ENCODE data around the gene LTBP1. TPM values are rescaled to one million over a fixed set of nuclear protein-coding genes. Genes with fewer than 3 reads are reported as not detected.

Gene LTBP1
- total and polyA plus RNA-seq, 10 of the 15 experiments (the other 5 are each of a cell fraction or from before 2014, with no cell fraction given), result 0.01 to 0.28 (median 0.12) TPM; not detected in 2

GRCh38 chr2:33275689-33276444 is 329.1 kb downstream of the LTBP1 start (continued):
- TF ChIP-seq E2F4 (IDR thresholded peaks at IDR 0.05; ENCODE audit: low read depth, low read length), result no peak

- POLR2A ChIA-PET, result no interaction called here
- in situ Hi-C loops (cut with MboI), result no loop called here
- H3K36me3 ChIP-seq (ENCODE audit: control insufficient read depth in 2 of 2, insufficient read depth in 2 of 2, low read length in 1 of 2), result no peaks in the 10 kb centered on the region
Measured at GRCh38 chr2:33277002-33277426, 330.3 kb downstream of the LTBP1 start.

More at GRCh38 chr2:33277002-33277426, 330.3 kb downstream of the LTBP1 start:
- Histone ChIP-seq H4K20me1 (ENCODE audit: control insufficient read depth, insufficient read depth) (no peaks in the 10 kb centered on the region), H3K79me2 (ENCODE audit: control insufficient read depth, insufficient read depth, low read length) (no peaks in the 10 kb centered on the region), H3K27ac (ENCODE audit: control insufficient read depth, insufficient read depth) (no peak overlapping the region), H3K4me3 (no peak overlapping the region), H3K9ac (ENCODE audit: control insufficient read depth, insufficient read depth, low read length) (no peak overlapping the region), H3K27me3 (replicated peaks in 1 of 2; ENCODE audit: control insufficient read depth in 2 of 2, insufficient read depth in 2 of 2, low read length in 1 of 2) (0 out of 4 replicates have a peak, but pooled peaks cover 0 to 4% of the 10 kb centered on the region in 2 experiments), H3K9me3 (replicated peaks; ENCODE audit: control insufficient read depth, insufficient read depth, low read length) (no peaks in the 10 kb centered on the region), H2AFZ (ENCODE audit: control insufficient read depth, low read depth, low read length) (no peak overlapping the region), H3K4me2 (ENCODE audit: control insufficient read depth, insufficient read depth) (no peak overlapping the region), H3K4me1 (ENCODE audit: control insufficient read depth, insufficient read depth, low read length) (peaks cover 5% of the 10 kb centered on the region)
- WGBS (ENCODE audit: insufficient coverage, insufficient replicate concordance, low lambda C conversion rate, missing lambda C conversion rate), result 43% methylated on average over 5 of the region's 5 CpGs
- BruUV-seq (replicated peaks), result no TSS peak
- intact Hi-C loops (cut with micrococcal nuclease; ENCODE audit: unreplicated experiment), result loop anchor here (10.0 kb wide), 1 partner anchor 308 kb away; no protein-coding TSS in a partner anchor
- CTCF ChIA-PET, result no interaction called here
- ATAC-seq (no peak), FAIRE-seq (no peak), DNase-seq (ENCODE audit: low read depth, low spot score) (no peak)
- RAD21 ChIA-PET (ENCODE audit: unreplicated experiment), result no interaction called here
- TF ChIP-seq BCLAF1 (IDR thresholded peaks at IDR 0.05), result no peak
- no peak for TF ChIP-seq HSF1 (IDR thresholded peaks at IDR 0.05; ENCODE audit: low read depth, low read length)
- no peak for TF ChIP-seq SREBF2 (IDR thresholded peaks at IDR 0.05; ENCODE audit: low read length)
- no peak for TF ChIP-seq RCOR1 (conservative IDR thresholded peaks at IDR 0.05; ENCODE audit: low read depth, low read length)
- no peak for TF ChIP-seq E4F1 (IDR thresholded peaks at IDR 0.05; ENCODE audit: borderline replicate concordance, partially characterized antibody)
- no peak for TF ChIP-seq ESRRA (IDR thresholded peaks at IDR 0.05; ENCODE audit: low read length)
- no peak for TF ChIP-seq RUNX3 (IDR thresholded peaks at IDR 0.05; ENCODE audit: low read length)
- SMC1A ChIA-PET (ENCODE audit: uncharacterized antibody, unreplicated experiment), result no interaction called here

Measured in GM12878 (cell line).